Small intestine (tissue), 7 donors: Measurements from ENCODE around the gene PLXNA3. TPM values are rescaled to one million over a fixed set of nuclear protein-coding genes. Genes with fewer than 3 reads are reported as not detected.
A peak's percentile ranks its signal among the peaks of the same experiment; 100 is the strongest.

ENCODE experiments used
- DNase-seq, 2 donors: peaks; one replicate each; pipeline versions ENCODE4 v3.0.0 to v3.0.0-alpha.2; 2013
- FAIRE-seq: peaks from 2 replicates; lab custom pipeline; 2012; peaks lifted over from hg19 to GRCh38; lab: Jason Lieb, UNC
- H3K27ac ChIP-seq, 3 donors: one replicate each; pipeline ENCODE4 v1.5.1; 2013; ENCODE audit warnings: low read length in 2 of 3, mild to moderate bottlenecking in 2 of 3, control low read depth in 1 of 3, inconsistent platforms in 1 of 3, low read depth in 1 of 3, moderate library complexity in 1 of 3
- H3K27me3 ChIP-seq, 3 donors: one replicate each; pipeline ENCODE4 v1.6.1; 2013; ENCODE audit warnings: low read length in 3 of 3, inconsistent platforms in 1 of 3; ENCODE audit not compliant: control insufficient read depth in 3 of 3, insufficient read depth in 3 of 3
- H3K36me3 ChIP-seq, 3 donors: one replicate each; pipeline ENCODE4 v1.6.1; 2013; ENCODE audit warnings: low read length in 3 of 3, inconsistent platforms in 1 of 3, low read depth in 1 of 3, mild to moderate bottlenecking in 1 of 3, moderate library complexity in 1 of 3; ENCODE audit not compliant: control insufficient read depth in 3 of 3, insufficient read depth in 2 of 3
- H3K4me1 ChIP-seq, 3 donors: one replicate each; pipeline ENCODE4 v1.6.1; 2013; ENCODE audit warnings: low read length in 2 of 3, inconsistent platforms in 1 of 3, low read depth in 1 of 3, mild to moderate bottlenecking in 1 of 3, moderate library complexity in 1 of 3; ENCODE audit not compliant: control insufficient read depth in 3 of 3, insufficient read depth in 2 of 3
- H3K4me3 ChIP-seq, 3 donors: one replicate each; pipeline ENCODE4 v1.5.1; 2013; ENCODE audit warnings: low read length in 3 of 3, control low read depth in 1 of 3, inconsistent platforms in 1 of 3, low read depth in 1 of 3, mild to moderate bottlenecking in 1 of 3, moderate library complexity in 1 of 3
- H3K9me3 ChIP-seq, 2 donors: one replicate each; pipeline ENCODE4 v1.6.1; 2013; ENCODE audit warnings: low read depth in 1 of 2, low read length in 1 of 2; ENCODE audit not compliant: control insufficient read depth in 2 of 2, insufficient read depth in 1 of 2
- WGBS, 3 donors: extraction: QIAGEN DNeasy Blood & Tissue Kit; methylation state at CpG; one replicate each; pipeline ENCODE4 v1.1.7; 2013; 5-methylcytosine and 5-hydroxymethylcytosine counted together
- polyA plus RNA-seq, 4 donors: library from polyadenylated mRNA; stranded (reverse) in 3 of 4; unstranded in 1 of 4; fragments of 200-250 nt in 3 of 4; fragments of 120-200 nt in 1 of 4; gene quantifications; one replicate each; pipeline versions ENCODE4 v1.2.1 to v1.2.3, GENCODE V29; 2013
- donor health status: healthy with polysubstance abuse.
- donor health status: control.
- donor health status: control.
- donor health status: Bipolar disorder and iron deficiency.
- donor health status: healthy.

PLXNA3 gene
- polyA plus RNA-seq, 4 donors, result 3.2 to 30.1 (median 9.6) TPM

DNA sequence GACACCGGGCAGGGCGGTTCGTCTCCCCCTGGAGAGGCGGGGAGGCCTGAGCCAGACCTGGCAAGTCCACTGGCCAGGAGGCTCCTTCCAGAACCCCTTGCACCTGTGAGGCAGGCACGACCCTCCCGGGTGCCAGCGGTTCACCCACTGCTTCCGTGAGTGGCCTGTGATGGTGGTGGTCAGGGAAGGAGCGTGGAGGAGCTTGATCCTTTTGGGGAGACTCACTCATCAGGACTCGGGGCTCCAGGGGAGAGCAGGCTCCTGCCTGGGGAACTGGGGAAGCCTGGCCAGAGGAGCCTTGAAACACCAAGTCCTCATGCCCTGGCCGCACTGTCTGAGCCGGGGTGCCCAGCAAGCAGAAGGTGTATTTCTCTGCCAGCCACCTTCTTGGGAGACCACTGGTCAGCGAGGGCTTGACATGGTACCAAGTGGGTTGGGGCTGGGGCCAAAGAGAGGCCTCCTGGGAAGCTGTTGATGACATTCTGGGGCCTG is 13.3 kb upstream of the PLXNA3 start:
- H3K36me3 ChIP-seq, result peaks cover 0 to 72% (median 4%) of the 10 kb centered on the region in 3 donors
- DNase-seq, result no peak
- peak overlapping the region; percentile 60 to 63 (median 60) for H3K4me3 ChIP-seq
- H3K4me1 ChIP-seq, result peaks cover 0 to 14% (median 0%) of the 10 kb centered on the region in 3 donors
- H3K27ac ChIP-seq, result peak overlapping the region in 1 of 3 donors; percentile 71
- 30 to 69% (median 55%) methylated on average over 6 to 13 of the region's 13 CpGs for WGBS, 3 donors
- no peaks in the 10 kb centered on the region for H3K9me3 ChIP-seq
- no peaks in the 10 kb centered on the region for H3K27me3 ChIP-seq
- no peak for FAIRE-seq

DNA sequence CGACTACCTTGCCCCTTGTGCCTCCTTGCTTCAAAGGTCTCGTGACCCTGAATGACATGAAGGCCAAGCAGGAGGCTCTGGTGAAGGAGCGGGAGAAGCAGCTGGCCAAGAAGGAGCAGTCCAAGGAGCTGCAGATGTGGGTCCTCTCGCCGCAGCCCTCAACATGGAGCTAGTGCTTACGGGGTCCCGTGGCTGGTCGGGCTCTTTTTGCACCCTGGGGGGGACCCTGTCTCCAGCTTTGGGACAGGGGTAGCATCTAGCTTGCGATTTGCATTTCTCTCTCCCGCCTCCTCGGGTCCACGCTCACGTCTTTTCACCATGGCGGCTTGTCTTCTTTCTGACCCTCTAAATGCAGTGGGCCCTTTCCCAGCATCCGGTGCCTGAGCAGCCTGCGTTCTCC is 12.3 kb upstream of the PLXNA3 start:
- Histone ChIP-seq H3K4me3 (no peak overlapping the region), H3K27me3 (no peaks in the 10 kb centered on the region), H3K27ac (no peak overlapping the region), H3K9me3 (no peaks in the 10 kb centered on the region), H3K36me3 (peaks cover 0 to 72% (median 4%) of the 10 kb centered on the region in 3 donors), H3K4me1 (peaks cover 0 to 14% (median 0%) of the 10 kb centered on the region in 3 donors)
- FAIRE-seq, result no peak
- 95 to 96% (median 95%) methylated on average over 8 to 16 of the region's 16 CpGs for WGBS, 3 donors
- no peak for DNase-seq

DNA sequence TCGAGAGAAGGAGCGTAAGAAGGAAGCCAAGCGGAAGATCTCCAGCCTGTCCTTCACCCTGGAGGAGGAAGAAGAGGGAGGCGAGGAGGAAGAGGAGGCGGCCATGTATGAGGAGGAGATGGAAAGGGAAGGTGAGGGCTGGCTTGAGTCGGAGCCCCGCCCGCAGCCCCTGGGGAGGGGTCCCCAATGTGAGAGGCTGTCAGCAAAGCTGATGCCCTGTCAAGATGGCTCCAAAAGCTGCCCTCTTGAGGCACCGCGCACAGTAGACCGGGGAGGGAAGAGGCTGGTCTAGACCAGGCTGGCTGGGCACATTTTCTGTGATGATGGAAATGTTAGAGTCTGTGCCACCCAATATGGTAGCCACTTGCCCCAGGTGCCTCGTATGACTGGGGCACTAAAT is 11.7 kb upstream of the PLXNA3 start:
- no peaks in the 10 kb centered on the region for H3K27me3 ChIP-seq
- FAIRE-seq, result no peak
- H3K27ac ChIP-seq, result no peak overlapping the region
- 87 to 94% (median 93%) methylated on average over 10 to 12 of the region's 12 CpGs for WGBS, 3 donors
- H3K9me3 ChIP-seq, result no peaks in the 10 kb centered on the region
- H3K4me1 ChIP-seq, result peaks cover 0 to 14% (median 0%) of the 10 kb centered on the region in 3 donors
- H3K36me3 ChIP-seq, result peaks cover 0 to 72% (median 4%) of the 10 kb centered on the region in 3 donors
- DNase-seq, result no peak
- H3K4me3 ChIP-seq, result no peak overlapping the region

DNA sequence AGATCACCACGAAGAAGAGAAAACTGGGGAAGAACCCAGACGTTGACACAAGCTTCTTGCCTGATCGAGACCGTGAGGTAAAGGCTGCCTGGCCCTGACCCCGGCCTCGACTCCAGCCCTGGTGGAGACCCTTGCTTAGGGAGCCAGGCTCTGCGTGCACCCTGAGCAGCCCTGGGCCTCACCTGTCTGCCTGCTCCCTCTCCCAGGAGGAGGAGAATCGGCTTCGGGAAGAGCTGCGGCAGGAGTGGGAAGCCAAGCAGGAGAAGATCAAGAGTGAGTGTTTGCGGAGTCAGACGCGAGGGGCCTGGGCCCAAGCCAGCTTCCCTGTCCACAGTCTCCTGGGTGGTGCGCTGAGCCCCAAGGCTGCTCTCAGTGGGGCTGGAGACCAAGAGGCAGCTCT is 9.6 kb upstream of the PLXNA3 start:
- H3K27me3 ChIP-seq, result no peaks in the 10 kb centered on the region

DNA sequence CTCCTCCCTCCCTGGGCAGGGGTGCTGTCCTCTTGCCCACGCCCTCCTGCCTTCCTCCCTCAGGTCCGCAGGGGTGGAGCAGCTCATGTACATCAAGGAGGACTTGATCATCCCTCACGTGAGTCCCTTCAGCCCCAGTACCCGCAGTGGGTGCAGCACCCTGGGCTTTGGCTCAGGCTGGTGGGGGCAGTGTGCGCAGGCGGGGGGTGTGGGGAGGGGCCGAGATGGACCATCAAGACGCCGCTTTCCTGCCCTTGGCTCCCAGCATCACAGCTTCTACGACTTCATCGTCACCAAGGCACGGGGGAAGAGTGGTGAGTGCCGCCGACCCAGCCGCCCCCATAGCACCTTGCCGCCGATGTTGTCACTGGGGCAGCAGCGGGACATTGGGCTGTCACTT is 8.5 kb upstream of the PLXNA3 start:
- Histone ChIP-seq H3K27ac (no peak overlapping the region), H3K9me3 (no peaks in the 10 kb centered on the region), H3K27me3 (no peaks in the 10 kb centered on the region), H3K36me3 (peaks cover 0 to 60% (median 0%) of the 10 kb centered on the region in 3 donors), H3K4me3 (no peak overlapping the region), H3K4me1 (peaks cover 0 to 8% (median 0%) of the 10 kb centered on the region in 3 donors)
- WGBS, 3 donors, result 88 to 96% (median 96%) methylated on average over 16 to 18 of the region's 18 CpGs
- DNase-seq (no peak), FAIRE-seq (no peak)

More for the DNA sequence above, 9.6 kb upstream of the PLXNA3 start:
- FAIRE-seq (no peak), DNase-seq (no peak)
- Histone ChIP-seq H3K4me3 (no peak overlapping the region), H3K27ac (no peak overlapping the region), H3K36me3 (peaks cover 0 to 60% (median 0%) of the 10 kb centered on the region in 3 donors), H3K4me1 (peaks cover 0 to 12% (median 0%) of the 10 kb centered on the region in 3 donors), H3K9me3 (no peaks in the 10 kb centered on the region)
- WGBS, 3 donors, result 91 to 96% (median 93%) methylated on average over 14 of the region's 14 CpGs

DNA sequence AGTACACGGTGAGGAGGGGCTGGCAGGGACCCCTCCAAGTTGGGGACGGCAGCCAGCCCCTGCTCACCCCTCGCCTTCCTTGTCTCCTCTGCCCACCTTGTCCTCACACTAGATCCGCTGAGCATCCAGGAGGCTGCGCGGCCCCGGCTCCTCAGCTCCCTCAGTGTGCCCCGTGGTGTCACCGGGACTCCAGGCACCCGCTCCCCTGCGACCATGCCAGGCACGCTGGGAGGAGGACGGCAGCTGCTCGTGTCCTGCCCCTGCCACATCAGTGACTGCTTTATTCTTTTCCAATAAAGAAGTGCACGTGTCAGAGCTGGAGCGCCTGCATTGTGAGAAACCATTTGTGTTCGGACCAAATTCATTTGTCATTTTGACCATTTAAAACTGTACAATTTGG is 7.8 kb upstream of the PLXNA3 start:
- Histone ChIP-seq H3K36me3 (peaks cover 0 to 60% (median 0%) of the 10 kb centered on the region in 3 donors), H3K4me1 (peaks cover 0 to 1% (median 0%) of the 10 kb centered on the region in 3 donors), H3K27ac (no peak overlapping the region), H3K4me3 (no peak overlapping the region), H3K27me3 (no peaks in the 10 kb centered on the region), H3K9me3 (no peaks in the 10 kb centered on the region)
- no peak for DNase-seq
- FAIRE-seq, result no peak
- 94 to 95% (median 95%) methylated on average over 15 to 17 of the region's 17 CpGs for WGBS, 3 donors

DNA sequence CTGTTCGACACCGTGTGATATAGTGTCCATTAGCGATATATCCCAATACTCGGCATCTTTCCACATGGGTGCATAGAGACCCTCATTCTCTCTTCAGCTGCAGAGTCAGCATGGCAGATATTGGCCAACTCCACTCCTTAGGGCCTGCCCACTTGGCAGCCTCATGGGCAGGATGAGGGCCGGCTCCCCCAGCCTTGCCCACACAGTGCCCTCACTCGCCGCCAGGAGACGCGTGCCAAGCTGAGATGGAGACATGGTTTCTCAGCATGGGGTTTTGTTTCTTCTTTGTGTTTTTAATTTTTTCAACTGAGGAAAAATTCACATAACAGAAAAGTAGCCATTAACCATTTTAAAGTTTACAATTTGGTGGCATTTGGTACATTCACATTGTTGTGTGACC is 5.3 kb upstream of the PLXNA3 start:
- no peak for FAIRE-seq
- Histone ChIP-seq H3K4me3 (no peak overlapping the region), H3K36me3 (peaks cover 0 to 38% (median 0%) of the 10 kb centered on the region in 3 donors), H3K9me3 (no peaks in the 10 kb centered on the region), H3K27me3 (no peaks in the 10 kb centered on the region), H3K27ac (no peak overlapping the region), H3K4me1 (no peaks in the 10 kb centered on the region)
- WGBS, 3 donors, result 92 to 100% (median 97%) methylated on average over 9 of the region's 9 CpGs
- no peak for DNase-seq

DNA sequence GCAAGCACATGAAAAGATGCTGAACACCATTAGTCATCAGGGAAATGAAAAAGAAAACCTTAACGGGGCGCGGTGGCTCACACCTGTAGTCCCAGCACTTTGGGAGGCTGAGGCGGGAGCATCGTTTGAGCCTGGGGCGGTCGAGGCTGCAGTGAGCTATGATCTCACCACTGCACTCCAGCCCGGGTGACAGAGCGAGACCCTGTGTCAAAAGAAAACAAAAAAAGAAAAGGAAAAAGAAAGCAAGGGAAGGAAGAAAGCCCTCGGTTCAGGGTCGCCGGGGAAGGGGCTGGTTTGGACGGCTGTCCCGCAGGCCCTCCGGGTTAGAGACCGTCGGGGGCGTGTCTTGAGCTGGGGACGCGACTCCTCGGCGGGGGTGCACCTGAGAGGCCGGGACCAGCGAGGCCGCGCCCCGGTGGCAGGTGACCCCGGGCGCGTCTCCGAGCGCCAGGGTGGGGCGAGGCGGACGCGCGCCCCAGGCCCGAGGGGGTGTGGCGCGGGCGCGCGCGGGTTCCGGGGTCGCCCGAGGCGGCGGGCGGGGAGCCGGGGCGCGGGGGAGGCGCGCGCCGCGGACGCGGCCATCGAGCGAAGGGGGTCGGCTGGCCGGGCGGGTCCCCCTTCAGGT is 478 bp upstream of the PLXNA3 start:
- Histone ChIP-seq H3K9me3 (no peaks in the 10 kb centered on the region), H3K4me3 (peak overlapping the region; percentile 23 to 62 (median 47)), H3K27me3 (no peaks in the 10 kb centered on the region), H3K27ac (peak overlapping the region in 2 of 3 donors; percentile 53 to 62), H3K4me1 (peaks cover 0 to 6% (median 0%) of the 10 kb centered on the region in 3 donors), H3K36me3 (peaks cover 0 to 28% (median 0%) of the 10 kb centered on the region in 3 donors)
- DNase-seq (peak; percentile 59 to 80), FAIRE-seq (no peak)
- 2 to 44% (median 17%) methylated on average over 34 to 65 of the region's 65 CpGs for WGBS, 3 donors
